ENCODE results near the gene PLA2G6. TPM values are rescaled to one million over a fixed set of nuclear protein-coding genes. Genes with fewer than 3 reads are reported as not detected.

Gene PLA2G6, protein sequence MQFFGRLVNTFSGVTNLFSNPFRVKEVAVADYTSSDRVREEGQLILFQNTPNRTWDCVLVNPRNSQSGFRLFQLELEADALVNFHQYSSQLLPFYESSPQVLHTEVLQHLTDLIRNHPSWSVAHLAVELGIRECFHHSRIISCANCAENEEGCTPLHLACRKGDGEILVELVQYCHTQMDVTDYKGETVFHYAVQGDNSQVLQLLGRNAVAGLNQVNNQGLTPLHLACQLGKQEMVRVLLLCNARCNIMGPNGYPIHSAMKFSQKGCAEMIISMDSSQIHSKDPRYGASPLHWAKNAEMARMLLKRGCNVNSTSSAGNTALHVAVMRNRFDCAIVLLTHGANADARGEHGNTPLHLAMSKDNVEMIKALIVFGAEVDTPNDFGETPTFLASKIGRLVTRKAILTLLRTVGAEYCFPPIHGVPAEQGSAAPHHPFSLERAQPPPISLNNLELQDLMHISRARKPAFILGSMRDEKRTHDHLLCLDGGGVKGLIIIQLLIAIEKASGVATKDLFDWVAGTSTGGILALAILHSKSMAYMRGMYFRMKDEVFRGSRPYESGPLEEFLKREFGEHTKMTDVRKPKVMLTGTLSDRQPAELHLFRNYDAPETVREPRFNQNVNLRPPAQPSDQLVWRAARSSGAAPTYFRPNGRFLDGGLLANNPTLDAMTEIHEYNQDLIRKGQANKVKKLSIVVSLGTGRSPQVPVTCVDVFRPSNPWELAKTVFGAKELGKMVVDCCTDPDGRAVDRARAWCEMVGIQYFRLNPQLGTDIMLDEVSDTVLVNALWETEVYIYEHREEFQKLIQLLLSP
- total RNA-seq (2014; rRNA removed; shearing (Covaris generic)): 2.5 and 12.2 TPM in 2 replicates

GRCh38 chr22:38181453-38182200 is at the start of gene PLA2G6:
TSS of gene PLA2G6 (minus strand) at chr22:38181830. CDS start at chr22:38169426, 12,404 bp downstream.
- peak; percentile 98 for DNase-seq (ENCODE audit: low spot score)

GRCh38 chr22:38230916-38231315 is 49.3 kb upstream of the PLA2G6 start:
- DNase-seq (ENCODE audit: low spot score): no peak

- DNase-seq (ENCODE audit: low spot score): peak; percentile 68
Observed at GRCh38 chr22:38230108-38230825, 48.6 kb upstream of the PLA2G6 start.

DNA sequence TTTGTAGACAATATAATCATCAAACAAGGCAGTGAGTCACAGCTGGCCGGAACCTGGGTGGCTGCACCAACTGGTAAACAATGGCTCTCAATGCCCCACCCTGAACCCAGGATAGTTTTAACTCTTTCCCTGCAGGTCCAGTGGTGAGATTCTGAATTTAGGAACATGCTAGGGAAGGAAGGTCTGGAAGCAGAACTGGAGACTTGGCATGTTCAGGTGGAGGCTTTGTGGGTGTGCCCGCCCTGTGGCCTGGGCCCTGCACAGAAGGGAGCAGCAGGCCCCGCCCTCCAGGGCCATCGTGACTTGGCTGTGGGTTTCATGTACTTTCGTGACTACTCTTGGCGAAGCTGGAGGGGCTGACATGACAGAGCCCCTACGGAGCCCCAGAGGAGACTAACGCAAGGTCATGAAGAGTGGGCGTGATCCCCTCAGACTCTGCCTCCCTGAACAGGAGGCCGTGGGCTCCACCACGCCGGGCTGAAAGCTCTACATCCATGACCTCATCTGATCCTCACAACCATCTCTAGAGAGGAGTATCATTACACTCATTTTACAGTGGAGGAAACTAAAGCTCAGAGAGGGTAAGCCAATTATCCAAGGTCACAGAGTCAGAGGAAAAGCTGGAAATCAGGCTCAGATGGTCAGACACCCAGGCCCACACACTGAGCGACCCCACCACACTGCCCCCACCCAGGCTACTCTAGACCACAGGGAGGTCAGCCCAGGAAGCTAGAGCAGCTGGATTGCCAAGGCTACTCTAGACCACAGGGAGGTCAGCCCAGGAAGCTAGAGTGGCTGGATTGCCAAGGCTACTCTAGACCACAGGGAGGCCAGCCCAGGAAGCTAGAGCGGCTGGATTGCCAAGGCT is 47.5 kb upstream of the PLA2G6 start:
- peak; percentile 85 for DNase-seq (ENCODE audit: low spot score)

DNA sequence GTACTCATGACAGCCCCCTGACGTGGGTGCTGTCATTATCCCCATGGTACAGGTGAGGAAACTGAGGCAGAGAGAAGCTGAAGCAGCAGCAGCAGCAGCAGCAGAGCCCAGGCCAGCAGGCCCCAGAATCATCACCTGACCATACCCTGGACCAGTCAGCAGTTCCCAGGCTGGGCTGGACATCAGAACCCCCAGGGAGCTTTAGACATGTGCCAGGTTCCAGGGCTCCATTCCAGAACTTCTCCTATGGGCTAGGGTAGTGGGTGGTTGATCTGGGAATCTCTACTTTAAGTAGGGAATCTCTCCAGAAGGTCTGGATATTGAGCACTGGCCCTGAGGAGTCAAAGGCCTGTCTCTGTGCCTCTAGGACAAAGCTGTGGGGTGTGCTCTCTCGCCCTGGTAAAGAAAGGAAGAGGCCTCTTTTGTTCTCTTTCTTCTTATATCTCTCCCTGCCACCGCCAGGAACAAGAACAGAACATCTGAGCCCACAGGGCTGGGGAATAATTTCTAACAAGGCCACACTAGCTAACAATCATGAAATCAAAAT is 46.8 kb upstream of the PLA2G6 start:
- DNase-seq (ENCODE audit: low spot score): no peak

GRCh38 chr22:38226853-38227649 is 45.4 kb upstream of the PLA2G6 start:
- no peak for DNase-seq (ENCODE audit: low spot score)

DNA sequence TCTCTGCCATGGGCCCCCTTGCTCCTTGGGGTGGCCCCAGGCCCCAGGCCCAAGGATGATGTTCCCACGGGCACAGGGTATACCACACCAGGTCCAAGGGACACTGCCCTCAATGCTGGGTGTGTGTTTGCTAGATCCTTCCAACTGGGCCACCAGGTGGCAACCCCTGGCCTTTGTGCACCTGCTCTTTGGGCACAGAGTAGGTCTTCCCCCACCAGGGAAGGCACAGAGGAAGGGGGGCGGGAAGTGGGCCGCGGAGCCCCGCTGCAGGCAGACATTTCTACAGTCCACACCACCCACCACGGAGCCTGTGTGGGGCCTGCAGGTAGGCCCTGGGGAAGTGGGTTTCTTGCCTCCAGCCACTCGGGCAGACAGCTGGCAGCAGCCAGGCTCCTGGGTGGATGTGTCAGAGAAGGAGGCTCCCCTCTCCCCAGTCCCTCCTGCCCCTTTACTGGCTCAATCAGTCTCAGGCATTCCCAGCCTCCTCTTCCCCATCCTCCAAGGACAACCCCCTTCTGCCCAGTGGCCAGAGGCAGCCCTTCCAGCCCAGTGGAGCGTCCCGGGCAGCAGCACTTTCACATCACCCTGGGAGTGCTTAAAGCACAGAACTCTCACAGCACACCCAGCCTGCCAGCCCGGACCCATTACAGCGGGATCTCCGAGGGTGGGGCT is 41.8 kb upstream of the PLA2G6 start:
- no peak for DNase-seq (ENCODE audit: low spot score)

GRCh38 chr22:38222797-38223119 is 41.1 kb upstream of the PLA2G6 start:
- no peak for DNase-seq (ENCODE audit: low spot score)

GRCh38 chr22:38221908-38222796 is 40.5 kb upstream of the PLA2G6 start:
- no peak for DNase-seq (ENCODE audit: low spot score)

GRCh38 chr22:38221407-38221806 is 39.8 kb upstream of the PLA2G6 start:
- no peak for DNase-seq (ENCODE audit: low spot score)

DNA sequence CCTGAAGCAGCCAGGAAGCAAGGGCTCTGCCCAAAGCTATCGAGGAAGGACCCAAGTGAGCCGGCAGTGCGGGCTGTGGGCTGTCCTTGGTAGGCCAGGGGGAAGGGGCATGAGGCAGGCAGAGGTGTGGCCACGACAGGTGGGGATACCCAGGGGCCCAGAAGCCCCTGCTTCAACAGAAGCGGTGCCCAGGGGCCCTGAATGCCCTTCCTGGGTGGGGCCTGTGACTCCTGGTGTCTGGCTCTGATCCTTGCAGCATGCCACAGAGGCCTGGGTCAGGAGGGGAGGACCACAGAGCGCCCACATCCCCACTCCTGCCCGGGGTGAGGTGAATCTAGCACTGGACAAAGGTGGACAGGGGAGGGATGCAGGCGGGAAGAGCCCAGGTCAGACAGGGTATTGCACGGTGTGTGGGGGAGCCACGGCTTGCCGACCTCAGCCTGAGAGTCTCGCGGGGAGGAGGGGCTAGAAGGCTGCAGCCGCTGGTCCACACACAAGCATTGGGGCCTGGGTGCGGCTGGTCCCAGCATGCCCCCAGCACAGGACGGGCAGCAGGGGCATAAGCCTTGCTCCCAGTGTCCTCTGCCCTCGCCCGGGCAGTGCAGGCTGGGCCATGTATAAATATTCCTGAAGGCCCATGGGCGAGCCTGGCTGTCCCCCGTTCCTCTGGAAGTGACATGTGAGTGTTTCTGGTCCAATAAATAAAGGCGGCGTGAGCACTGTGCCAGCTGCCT is 39.2 kb upstream of the PLA2G6 start:
- no peak for DNase-seq (ENCODE audit: low spot score)

DNA sequence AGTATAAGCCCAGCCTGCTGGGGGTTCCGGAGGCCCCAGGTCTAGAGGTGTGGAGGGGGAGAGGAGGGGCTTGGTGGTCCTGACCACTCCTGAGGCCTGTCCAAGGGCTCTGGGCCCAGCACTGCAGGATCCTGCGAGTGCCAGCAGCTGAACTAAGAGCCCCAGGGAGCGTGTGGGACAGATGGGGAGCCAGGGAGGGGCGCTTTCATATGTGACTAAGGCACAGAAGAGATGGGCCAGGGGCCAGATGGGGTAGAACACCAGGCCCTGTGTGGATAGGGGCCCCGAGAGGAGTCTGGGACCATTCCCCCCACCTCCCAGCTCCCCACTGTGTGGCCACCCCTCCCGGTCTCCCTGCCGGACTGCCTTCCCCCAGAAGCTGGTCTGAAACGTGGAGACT is 38.5 kb upstream of the PLA2G6 start:
- DNase-seq (ENCODE audit: low spot score): no peak

GRCh38 chr22:38219632-38220031 is 38.0 kb upstream of the PLA2G6 start:
- DNase-seq (ENCODE audit: low spot score): no peak

DNA sequence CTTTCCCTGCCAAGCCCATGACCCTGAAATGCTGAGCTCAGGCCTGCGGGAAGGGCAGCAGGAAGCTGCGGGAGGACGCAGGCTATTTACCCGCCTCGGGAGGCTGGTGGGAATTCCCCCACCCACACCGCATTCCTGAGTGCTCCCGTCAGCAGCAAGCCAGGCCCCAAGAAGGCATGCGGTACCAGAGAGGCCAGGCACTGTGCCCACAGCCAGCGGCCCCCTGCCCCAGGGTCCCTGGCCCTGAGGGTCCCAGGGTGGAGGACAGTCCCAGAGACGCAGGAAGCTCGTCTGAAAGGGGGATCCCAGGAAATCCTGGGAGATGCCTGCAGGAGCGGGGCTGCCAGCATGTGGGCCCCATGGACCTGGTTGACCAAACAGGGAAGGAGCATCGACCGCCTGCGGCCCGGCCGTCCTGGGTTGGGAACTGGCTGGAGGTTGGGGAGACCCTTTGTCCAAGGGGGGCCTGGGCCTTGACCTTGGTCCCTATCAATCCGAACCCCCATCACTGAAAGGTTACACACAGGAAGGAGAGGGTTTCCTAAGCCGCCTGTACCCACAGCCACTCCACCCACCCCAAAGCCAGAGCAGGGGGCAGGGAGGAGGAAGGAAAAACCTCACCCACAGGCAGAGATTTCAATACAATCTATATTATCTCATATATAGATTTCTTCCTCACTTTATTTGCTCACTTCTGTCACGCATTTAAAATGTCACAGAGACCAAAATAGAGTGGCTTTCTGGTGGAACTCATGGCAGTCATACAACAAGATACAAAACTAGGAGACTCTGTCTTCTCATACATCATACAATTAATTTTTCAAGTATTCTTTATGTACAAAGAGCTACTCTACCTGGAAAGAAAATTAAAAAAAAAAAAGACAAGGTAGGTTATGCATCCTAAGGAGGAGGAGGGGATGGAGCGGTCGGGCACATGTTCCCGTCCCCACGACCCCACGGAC is 37.3 kb upstream of the PLA2G6 start:
- peak; percentile 88 for DNase-seq (ENCODE audit: low spot score)

- no peak for DNase-seq (ENCODE audit: low spot score)
Observed at GRCh38 chr22:38215156-38216038, 33.8 kb upstream of the PLA2G6 start.
